ENCODE data around the gene CDHR5.

The CDHR5 gene

DNA sequence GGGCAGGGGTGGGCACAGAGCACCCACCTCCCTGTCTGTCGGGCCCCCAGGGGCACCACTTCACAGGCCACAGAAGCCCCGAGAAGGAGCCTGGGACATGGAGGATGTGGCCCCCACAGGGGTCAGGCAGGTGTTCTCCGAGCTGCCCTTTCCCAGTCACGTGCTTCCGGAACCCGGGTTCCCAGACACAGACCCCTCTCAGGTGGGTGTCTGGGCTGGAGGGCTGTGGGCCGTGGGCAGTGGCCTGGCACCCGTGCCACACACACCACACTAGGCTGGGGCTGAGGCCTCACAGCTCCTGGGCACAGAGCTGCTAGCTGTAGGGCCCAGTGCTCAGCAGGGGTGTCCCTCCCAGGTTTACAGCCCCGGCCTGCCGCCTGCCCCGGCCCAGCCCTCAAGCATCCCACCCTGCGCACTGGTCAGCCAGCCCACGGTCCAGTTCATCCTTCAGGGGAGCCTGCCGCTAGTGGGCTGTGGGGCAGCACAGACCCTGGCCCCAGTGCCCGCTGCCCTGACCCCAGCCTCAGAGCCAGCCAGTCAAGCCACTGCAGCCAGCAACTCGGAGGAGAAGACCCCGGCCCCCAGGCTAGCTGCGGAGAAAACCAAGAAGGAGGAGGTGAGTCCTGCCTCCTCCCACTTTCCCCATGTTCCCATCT is 14.5 kb downstream of the CDHR5 start:
- Histone ChIP-seq H3K27me3 (ENCODE audit: control insufficient read depth, insufficient read depth, low read length) (no peaks in the 10 kb centered on the region), H3K4me3 (ENCODE audit: low read length) (no peak overlapping the region), H3K9ac (ENCODE audit: low read length) (no peak overlapping the region), H3K36me3 (ENCODE audit: control insufficient read depth, insufficient read depth, low read length) (peaks cover 43% of the 10 kb centered on the region), H3K4me1 (ENCODE audit: control insufficient read depth, insufficient read depth, low read length) (peaks cover 3% of the 10 kb centered on the region), H3K27ac (ENCODE audit: low read depth, low read length) (no peak overlapping the region)

DNA sequence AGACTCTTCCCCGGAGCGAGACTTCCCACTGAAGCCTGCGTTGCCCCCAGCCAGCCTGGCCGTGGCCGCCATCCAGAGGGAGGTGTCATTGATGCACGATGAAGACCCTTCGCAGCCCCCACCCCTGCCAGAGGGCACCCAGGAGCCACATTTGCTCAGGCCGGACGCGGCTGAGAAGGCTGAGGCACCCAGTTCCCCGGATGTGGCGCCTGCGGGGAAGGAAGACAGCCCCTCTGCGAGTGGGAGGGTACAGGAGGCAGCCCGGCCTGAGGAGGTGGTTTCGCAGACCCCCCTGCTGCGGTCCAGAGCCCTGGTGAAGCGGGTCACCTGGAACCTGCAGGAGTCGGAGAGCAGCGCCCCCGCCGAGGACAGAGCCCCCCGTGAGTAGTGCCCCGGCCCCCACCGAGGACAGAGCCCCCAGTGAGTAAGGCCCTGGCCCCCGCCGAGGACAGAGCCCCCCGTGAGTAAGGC is 15.4 kb downstream of the CDHR5 start:
- Histone ChIP-seq H3K36me3 (ENCODE audit: control insufficient read depth, insufficient read depth, low read length) (peaks cover 51% of the 10 kb centered on the region), H3K4me1 (ENCODE audit: control insufficient read depth, insufficient read depth, low read length) (no peaks in the 10 kb centered on the region)

DNA sequence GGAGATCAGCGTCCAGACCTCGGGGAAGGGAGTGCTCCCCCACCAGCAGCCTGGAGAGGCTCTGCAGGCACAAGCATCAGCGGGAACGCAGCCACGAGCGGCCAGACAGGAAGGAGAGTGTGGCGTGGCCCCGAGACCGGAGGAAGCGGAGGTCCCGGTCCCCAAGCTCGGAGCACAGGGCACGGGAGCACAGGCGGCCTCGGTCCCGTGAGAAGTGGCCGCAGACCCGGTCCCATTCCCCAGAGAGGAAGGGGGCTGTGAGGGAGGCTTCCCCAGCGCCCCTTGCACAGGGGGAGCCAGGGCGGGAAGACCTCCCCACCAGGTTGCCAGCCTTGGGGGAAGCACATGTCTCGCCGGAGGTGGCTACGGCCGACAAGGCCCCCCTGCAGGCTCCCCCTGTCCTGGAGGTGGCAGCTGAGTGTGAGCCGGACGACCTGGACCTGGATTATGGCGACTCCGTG is 15.9 kb downstream of the CDHR5 start:
- H3K27ac ChIP-seq (ENCODE audit: low read depth, low read length) = no peak overlapping the region
- no peaks in the 10 kb centered on the region for H3K4me1 ChIP-seq (ENCODE audit: control insufficient read depth, insufficient read depth, low read length)
- H3K36me3 ChIP-seq (ENCODE audit: control insufficient read depth, insufficient read depth, low read length) = peaks cover 51% of the 10 kb centered on the region
- no peak overlapping the region for H3K4me3 ChIP-seq (ENCODE audit: low read length)
- no peak overlapping the region for H3K9ac ChIP-seq (ENCODE audit: low read length)
- no peaks in the 10 kb centered on the region for H3K27me3 ChIP-seq (ENCODE audit: control insufficient read depth, insufficient read depth, low read length)

More for the DNA sequence above, 15.4 kb downstream of the CDHR5 start:
- Histone ChIP-seq H3K27me3 (ENCODE audit: control insufficient read depth, insufficient read depth, low read length) (no peaks in the 10 kb centered on the region), H3K9ac (ENCODE audit: low read length) (no peak overlapping the region), H3K27ac (ENCODE audit: low read depth, low read length) (no peak overlapping the region), H3K4me3 (ENCODE audit: low read length) (no peak overlapping the region)

DNA sequence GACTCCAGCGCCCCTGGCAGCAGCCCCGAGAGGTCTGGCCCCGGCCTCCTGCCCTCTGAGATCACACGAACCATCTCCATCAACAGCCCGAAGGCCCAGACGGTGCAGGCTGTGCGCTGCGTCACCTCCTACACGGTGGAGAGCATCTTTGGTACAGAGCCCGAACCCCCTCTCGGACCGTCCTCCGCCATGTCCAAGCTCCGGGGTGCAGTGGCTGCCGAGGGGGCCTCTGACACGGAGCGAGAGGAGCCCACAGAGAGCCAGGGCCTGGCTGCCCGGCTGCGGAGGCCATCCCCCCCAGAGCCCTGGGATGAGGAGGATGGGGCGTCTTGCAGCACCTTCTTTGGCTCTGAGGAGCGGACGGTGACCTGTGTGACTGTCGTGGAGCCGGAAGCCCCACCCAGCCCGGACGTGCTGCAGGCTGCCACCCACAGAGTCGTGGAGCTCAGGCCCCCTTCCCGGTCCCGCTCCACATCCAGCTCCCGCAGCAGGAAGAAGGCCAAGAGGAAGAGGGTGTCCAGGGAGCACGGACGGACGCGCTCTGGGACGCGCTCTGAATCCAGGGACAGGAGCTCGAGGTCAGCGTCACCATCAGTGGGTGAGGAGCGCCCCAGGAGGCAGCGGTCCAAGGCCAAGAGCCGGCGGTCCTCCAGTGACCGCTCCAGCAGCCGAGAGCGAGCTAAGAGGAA is 16.6 kb downstream of the CDHR5 start:
- Histone ChIP-seq H3K27ac (ENCODE audit: low read depth, low read length) (no peak overlapping the region), H3K27me3 (ENCODE audit: control insufficient read depth, insufficient read depth, low read length) (no peaks in the 10 kb centered on the region), H3K4me1 (ENCODE audit: control insufficient read depth, insufficient read depth, low read length) (no peaks in the 10 kb centered on the region), H3K9ac (ENCODE audit: low read length) (no peak overlapping the region), H3K4me3 (ENCODE audit: low read length) (no peak overlapping the region), H3K36me3 (ENCODE audit: control insufficient read depth, insufficient read depth, low read length) (peaks cover 55% of the 10 kb centered on the region)

DNA sequence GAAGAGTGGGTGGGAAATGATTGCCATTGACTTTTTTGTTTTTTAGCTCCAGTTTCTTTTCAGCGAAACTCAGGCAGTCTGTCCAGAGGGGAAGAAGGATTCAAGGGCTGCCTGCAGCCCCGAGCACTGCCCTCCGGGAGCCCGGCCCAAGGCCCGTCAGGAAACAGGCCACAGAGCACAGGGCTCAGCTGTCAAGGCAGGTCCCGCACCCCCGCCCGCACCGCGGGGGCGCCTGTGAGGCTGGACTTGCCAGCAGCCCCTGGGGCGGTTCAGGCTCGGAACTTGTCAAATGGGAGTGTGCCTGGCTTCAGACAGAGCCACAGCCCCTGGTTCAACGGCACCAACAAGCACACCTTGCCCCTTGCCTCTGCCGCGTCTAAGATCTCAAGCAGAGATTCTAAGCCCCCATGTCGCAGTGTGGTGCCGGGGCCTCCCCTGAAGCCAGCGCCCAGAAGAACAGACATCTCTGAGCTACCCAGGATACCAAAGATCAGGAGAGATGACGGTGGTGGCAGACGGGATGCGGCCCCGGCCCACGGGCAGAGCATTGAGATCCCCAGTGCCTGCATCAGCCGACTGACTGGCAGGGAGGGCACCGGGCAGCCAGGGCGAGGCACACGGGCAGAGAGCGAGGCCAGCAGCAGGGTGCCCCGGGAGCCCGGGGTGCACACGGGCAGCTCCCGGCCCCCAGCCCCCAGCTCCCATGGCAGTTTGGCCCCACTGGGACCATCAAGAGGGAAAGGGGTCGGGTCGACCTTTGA is 17.6 kb downstream of the CDHR5 start:
- no peaks in the 10 kb centered on the region for H3K27me3 ChIP-seq (ENCODE audit: control insufficient read depth, insufficient read depth, low read length)
- no peak overlapping the region for H3K4me3 ChIP-seq (ENCODE audit: low read length)
- H3K27ac ChIP-seq (ENCODE audit: low read depth, low read length) = no peak overlapping the region
- H3K4me1 ChIP-seq (ENCODE audit: control insufficient read depth, insufficient read depth, low read length) = no peaks in the 10 kb centered on the region
- no peak overlapping the region for H3K9ac ChIP-seq (ENCODE audit: low read length)
- H3K36me3 ChIP-seq (ENCODE audit: control insufficient read depth, insufficient read depth, low read length) = peaks cover 56% of the 10 kb centered on the region

DNA sequence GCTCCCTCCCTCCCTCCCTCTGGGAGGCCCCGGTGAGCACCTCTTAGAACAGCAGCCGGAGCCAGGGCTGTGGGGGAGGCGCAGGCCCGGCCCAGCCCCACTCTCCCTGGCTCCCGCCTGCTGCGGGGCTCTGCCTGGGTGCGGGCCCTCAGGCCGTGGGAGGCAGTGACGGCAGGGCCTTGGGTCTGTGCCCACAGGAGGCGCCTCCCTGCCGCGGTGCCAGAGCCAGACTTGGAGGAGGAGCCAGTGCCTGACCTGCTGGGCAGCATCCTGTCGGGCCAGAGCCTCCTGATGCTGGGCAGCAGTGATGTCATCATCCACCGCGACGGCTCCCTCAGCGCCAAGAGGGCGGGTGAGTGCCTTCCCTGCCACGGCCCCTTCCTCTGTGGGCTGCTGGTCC is 18.5 kb downstream of the CDHR5 start:
- Histone ChIP-seq H3K36me3 (ENCODE audit: control insufficient read depth, insufficient read depth, low read length) (peaks cover 58% of the 10 kb centered on the region), H3K4me1 (ENCODE audit: control insufficient read depth, insufficient read depth, low read length) (no peaks in the 10 kb centered on the region), H3K4me3 (ENCODE audit: low read length) (no peak overlapping the region), H3K9ac (ENCODE audit: low read length) (no peak overlapping the region), H3K27me3 (ENCODE audit: control insufficient read depth, insufficient read depth, low read length) (no peaks in the 10 kb centered on the region), H3K27ac (ENCODE audit: low read depth, low read length) (peak overlapping the region; percentile 55)

DNA sequence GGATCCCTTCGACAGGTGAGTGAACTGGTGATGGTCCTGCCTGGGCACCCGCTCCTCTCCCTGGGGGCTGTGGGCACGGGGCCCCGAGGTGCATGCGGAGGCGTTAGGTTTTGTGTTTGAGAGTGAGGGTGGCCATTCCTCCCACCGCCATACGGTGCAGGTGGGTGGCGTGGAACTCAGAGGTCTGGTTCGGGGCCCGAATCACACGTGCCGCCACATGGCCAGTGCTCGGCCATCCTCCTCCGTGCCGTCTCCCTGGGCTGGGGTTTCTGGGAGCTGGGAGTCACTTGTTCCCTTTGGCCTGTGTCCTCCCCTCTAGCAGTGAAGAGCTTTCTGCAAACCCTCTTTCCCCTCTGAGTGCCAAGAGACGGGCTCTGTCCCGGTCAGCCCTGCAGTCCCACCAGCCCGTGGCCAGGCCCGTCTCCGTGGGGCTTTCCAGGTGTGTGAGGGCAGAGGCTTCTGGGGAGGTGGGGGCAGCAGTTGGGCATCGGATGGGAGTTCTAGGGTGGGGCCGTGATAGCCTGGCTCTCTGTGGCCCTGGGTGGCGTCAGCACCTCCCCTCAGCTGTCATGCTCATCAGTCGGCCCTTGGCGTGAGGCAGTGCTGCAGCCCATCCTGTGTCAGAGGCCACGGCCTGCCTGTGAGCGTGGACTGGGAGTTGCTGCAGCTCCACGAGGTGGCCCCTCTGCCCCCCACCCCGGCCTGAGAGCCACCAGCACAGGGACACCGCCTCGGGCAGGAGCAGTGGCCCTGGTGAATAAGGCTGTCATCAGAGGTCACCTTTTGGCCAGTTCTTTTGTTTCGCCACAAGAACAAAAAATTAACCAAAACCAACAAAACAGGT is 19.2 kb downstream of the CDHR5 start:
- Histone ChIP-seq H3K4me1 (ENCODE audit: control insufficient read depth, insufficient read depth, low read length) (no peaks in the 10 kb centered on the region), H3K4me3 (ENCODE audit: low read length) (no peak overlapping the region), H3K36me3 (ENCODE audit: control insufficient read depth, insufficient read depth, low read length) (peaks cover 54% of the 10 kb centered on the region), H3K9ac (ENCODE audit: low read length) (no peak overlapping the region), H3K27ac (ENCODE audit: low read depth, low read length) (peak overlapping the region; percentile 55), H3K27me3 (ENCODE audit: control insufficient read depth, insufficient read depth, low read length) (no peaks in the 10 kb centered on the region)

DNA sequence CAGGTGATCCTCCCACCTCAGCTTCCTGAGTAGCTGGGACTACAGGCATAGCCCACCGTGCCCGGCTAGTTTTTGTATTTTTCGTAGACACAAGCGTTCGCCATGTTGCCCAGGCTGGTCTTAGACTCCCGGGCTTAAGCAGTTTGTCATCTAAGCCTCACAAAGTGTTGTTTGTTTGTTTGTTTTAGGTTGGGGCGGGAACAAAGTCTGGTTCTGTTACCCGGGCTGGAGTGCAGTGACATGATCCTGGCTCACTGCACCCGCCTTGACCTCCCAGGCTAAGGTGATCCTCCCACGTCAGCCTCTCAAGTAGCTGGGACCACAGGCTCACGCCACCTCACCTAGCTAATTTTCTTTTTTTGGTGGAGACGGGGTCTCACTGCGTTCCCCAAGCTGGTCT is 21.6 kb downstream of the CDHR5 start:
- Histone ChIP-seq H3K27ac (ENCODE audit: low read depth, low read length) (no peak overlapping the region), H3K9ac (ENCODE audit: low read length) (no peak overlapping the region), H3K4me1 (ENCODE audit: control insufficient read depth, insufficient read depth, low read length) (no peaks in the 10 kb centered on the region), H3K27me3 (ENCODE audit: control insufficient read depth, insufficient read depth, low read length) (no peaks in the 10 kb centered on the region), H3K4me3 (ENCODE audit: low read length) (no peak overlapping the region), H3K36me3 (ENCODE audit: control insufficient read depth, insufficient read depth, low read length) (peaks cover 46% of the 10 kb centered on the region)

DNA sequence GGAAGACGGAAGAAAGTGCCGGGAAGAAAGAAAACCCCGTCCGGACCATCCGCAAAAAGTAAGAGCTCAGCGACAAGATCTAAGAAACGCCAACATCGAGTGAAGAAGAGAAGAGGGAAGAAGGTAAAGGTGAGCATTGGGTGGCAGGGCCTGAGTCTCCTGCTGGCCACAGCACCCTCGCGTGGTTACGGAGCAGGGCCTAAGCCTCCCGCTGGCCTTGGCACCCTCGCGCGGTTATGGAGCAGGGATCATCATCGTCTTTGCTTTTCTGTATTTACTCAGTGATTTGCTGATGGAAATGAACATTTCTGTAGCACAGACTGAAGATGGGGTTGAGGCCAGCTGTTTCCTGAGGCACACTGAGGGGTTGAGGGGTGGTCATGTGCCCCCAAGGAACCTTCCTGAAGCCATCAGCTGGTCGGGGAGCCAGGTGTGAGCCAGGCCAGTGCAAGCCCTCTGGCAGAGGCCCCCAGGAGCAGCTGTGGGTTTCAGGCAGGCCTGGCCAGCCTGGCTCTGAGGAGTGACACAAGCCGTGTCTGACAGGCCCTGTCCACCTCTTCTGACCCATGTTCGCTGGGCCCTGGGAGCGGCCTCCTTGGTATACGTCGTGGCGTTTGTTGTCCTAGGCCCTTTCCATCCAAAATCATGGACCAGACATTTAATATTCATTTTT is 23.0 kb downstream of the CDHR5 start:
- Histone ChIP-seq H3K27ac (ENCODE audit: low read depth, low read length) (no peak overlapping the region), H3K9ac (ENCODE audit: low read length) (no peak overlapping the region), H3K36me3 (ENCODE audit: control insufficient read depth, insufficient read depth, low read length) (peaks cover 53% of the 10 kb centered on the region), H3K4me3 (ENCODE audit: low read length) (no peak overlapping the region), H3K27me3 (ENCODE audit: control insufficient read depth, insufficient read depth, low read length) (no peaks in the 10 kb centered on the region), H3K4me1 (ENCODE audit: control insufficient read depth, insufficient read depth, low read length) (no peaks in the 10 kb centered on the region)

DNA sequence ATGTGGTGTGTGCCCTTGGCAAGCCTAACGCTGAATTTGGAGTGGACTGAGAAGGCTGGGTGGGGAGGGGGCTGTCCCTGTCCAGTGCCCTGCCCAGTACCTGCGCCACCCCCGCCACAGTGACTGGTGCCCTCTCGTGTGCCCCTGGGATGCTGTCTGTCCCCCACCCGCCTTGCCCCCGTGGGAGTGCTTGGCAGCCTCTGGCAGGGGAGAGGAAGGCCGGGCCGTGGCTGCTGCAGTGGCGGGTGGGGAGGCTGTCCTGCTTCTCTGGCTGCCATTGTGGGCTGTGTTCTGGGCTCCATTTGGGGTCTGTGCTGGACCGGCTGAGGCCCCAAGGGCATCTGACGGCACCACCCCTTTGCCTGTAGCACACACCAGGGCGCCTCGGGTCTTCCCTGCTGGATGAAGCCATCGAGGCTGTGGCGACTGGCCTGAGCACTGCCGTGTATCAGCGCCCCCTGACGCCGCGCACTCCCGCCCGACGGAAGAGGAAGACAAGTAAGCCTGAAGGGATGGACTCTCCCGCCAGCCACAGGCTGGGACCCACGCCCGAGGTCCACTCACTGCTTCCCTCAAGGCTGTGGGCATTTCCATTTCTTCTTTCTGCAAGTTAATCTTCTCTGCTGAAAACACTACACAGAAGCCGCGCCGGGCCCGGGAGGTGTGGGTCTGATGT is 26.6 kb downstream of the CDHR5 start:
- no peak overlapping the region for H3K9ac ChIP-seq (ENCODE audit: low read length)
- H3K4me3 ChIP-seq (ENCODE audit: low read length) = no peak overlapping the region
- no peaks in the 10 kb centered on the region for H3K27me3 ChIP-seq (ENCODE audit: control insufficient read depth, insufficient read depth, low read length)
- H3K36me3 ChIP-seq (ENCODE audit: control insufficient read depth, insufficient read depth, low read length) = peaks cover 48% of the 10 kb centered on the region
- H3K4me1 ChIP-seq (ENCODE audit: control insufficient read depth, insufficient read depth, low read length) = no peaks in the 10 kb centered on the region
- H3K27ac ChIP-seq (ENCODE audit: low read depth, low read length) = no peak overlapping the region

DNA sequence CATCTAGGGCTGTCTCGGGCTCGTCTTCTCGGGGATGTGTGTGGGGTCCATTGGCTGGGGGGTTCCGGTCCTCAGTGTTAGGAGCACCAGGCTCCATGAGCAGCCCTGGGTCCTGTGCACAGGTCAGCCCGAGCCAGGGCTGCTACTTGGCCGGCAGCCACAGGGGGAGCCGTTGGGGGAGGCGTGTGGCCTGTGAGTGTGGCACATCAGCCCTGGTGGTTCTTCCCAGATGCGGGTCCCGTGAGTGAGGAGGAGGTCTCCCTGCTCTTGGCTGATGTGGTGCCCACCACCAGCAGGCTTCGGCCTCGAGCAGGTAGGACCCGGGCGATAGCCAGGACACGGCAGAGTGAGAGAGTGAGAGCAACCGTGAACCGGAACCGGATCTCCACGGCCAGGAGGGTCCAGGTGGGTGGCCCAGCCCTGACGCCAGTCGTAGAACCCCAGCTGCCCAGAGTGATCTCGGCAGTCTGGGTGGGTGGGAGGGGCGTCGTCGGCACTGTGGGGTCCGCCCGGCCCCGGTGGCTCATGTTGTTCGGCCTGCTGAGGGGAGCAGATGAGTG is 27.5 kb downstream of the CDHR5 start:
- Histone ChIP-seq H3K27me3 (ENCODE audit: control insufficient read depth, insufficient read depth, low read length) (no peaks in the 10 kb centered on the region), H3K36me3 (ENCODE audit: control insufficient read depth, insufficient read depth, low read length) (peaks cover 54% of the 10 kb centered on the region), H3K4me1 (ENCODE audit: control insufficient read depth, insufficient read depth, low read length) (no peaks in the 10 kb centered on the region), H3K9ac (ENCODE audit: low read length) (no peak overlapping the region), H3K27ac (ENCODE audit: low read depth, low read length) (no peak overlapping the region), H3K4me3 (ENCODE audit: low read length) (no peak overlapping the region)

All from rectal smooth muscle tissue (tissue), 1 donor.